HG03439 (cell line): ENCODE data around the gene PNMT.
"Not testable (repeated sequence)": the region's sequence is repeated elsewhere in the genome, so short reads cannot be mapped to it uniquely, and the experiment has no call there.

Experiments used
- ATAC-seq: cut with Tn5 transposase; IDR thresholded peaks from one replicate; pipeline ENCODE4 v1.9.1; 2021; ENCODE audit warnings: mild to moderate bottlenecking, moderate library complexity; ENCODE audit not compliant: unreplicated experiment

PNMT gene

DNA sequence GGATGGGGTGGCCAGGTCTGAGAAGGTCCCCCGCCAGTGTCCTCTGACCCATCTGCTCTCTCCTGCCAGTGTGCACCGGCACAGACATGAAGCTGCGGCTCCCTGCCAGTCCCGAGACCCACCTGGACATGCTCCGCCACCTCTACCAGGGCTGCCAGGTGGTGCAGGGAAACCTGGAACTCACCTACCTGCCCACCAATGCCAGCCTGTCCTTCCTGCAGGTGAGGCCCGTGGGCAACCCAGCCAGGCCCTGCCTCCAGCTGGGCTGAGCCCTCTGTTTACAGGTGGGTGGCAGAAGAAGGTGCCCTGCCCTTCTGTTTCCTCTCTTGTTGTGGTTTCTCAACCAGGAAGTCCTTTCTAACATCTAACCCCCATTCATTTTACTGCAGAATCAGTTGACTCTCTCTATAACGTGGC, 38.7 kb downstream of the PNMT start:
- ATAC-seq = no peak

DNA sequence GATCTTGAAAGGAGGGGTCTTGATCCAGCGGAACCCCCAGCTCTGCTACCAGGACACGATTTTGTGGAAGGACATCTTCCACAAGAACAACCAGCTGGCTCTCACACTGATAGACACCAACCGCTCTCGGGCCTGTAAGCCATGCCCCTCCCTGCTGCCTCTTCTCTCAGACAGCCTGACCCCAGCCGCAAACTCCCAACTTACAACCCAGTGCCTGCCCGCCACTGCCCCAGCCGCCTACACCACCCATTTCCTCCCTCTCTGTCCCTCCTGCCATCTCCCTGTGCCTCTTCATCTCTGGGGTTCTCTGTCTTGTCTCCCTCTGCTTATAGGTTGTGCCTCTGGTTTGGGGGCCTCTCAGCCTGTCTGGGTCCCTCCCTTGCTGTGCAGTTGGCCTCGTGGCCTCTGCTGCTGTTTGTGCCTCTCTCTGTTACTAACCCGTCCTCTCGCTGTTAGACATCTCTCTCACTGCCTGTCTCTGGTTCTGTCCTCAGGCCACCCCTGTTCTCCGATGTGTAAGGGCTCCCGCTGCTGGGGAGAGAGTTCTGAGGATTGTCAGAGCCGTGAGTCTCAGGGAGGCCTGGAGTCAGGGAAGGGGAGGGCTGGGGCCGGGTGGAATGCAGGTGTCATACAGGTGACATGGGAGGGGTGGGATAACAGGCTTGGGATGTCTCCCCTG, 41.2 kb downstream of the PNMT start:
- ATAC-seq = no peak

DNA sequence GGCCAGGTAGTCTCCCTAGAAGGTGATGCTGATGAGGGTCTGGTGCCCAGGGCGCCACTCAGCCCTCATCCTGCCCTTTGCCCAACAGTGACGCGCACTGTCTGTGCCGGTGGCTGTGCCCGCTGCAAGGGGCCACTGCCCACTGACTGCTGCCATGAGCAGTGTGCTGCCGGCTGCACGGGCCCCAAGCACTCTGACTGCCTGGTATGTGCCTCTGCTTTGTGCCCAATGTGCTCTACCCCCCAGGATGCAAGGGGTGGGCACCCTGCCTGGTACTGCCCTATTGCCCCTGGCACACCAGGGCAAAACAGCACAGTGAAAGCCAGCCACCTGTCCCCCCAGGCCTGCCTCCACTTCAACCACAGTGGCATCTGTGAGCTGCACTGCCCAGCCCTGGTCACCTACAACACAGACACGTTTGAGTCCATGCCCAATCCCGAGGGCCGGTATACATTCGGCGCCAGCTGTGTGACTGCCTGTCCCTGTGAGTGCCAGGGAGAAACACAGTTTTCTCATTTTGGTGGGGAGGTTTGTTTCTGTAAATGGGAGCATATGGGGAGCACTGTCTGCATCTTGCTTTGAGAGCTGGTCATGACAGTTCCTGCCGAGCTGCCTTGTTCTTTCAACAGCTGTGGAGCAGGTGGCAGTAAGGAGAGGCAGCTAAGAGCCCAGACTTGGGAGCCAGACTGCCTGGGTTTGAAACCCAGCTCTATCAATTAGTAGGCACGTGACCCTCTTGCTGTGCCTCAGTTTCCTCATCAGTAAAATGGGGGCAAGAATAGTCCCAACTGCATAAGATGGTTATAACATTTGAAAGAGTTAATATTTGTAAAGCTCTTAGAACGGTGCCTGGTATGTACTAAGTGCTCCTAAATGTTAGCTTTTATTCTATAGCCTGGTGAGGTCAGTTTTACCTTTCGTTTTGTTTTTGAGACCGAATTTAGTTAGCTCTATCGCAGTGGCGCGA, 42.0 kb downstream of the PNMT start:
- ATAC-seq = no peak

DNA sequence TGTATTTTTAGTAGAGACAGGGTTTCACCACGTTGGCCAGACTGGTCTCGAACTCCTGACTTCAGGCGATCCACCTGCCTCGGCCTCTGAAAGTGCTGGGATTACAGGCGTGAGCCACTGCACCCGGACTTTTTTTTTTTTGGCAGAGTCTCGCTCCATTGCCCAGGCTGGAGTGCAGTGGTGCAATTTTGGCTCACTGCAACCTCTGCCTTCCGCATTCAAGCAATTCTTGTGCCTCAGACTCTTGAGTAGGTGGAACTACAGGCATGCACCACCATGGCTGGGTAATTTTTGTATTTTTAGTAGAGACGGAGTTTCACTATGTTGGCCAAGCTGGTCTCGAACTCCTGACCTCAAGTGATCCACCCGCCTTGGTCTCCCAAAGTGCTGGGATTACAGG, 42.8 kb downstream of the PNMT start:
- not testable (repeated sequence) for ATAC-seq

DNA sequence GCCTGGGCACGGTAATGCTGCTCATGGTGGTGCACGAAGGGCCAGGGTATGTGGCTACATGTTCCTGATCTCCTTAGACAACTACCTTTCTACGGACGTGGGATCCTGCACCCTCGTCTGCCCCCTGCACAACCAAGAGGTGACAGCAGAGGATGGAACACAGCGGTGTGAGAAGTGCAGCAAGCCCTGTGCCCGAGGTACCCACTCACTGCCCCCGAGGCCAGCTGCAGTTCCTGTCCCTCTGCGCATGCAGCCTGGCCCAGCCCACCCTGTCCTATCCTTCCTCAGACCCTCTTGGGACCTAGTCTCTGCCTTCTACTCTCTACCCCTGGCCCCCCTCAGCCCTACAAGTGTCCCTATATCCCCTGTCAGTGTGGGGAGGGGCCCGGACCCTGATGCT, 43.6 kb downstream of the PNMT start:
- ATAC-seq = no peak

- no peak for ATAC-seq
Measured at GRCh38 chr17:39714234-39714633, 46.0 kb downstream of the PNMT start.

GRCh38 chr17:39715375-39716072, 47.3 kb downstream of the PNMT start:
- ATAC-seq = no peak

DNA sequence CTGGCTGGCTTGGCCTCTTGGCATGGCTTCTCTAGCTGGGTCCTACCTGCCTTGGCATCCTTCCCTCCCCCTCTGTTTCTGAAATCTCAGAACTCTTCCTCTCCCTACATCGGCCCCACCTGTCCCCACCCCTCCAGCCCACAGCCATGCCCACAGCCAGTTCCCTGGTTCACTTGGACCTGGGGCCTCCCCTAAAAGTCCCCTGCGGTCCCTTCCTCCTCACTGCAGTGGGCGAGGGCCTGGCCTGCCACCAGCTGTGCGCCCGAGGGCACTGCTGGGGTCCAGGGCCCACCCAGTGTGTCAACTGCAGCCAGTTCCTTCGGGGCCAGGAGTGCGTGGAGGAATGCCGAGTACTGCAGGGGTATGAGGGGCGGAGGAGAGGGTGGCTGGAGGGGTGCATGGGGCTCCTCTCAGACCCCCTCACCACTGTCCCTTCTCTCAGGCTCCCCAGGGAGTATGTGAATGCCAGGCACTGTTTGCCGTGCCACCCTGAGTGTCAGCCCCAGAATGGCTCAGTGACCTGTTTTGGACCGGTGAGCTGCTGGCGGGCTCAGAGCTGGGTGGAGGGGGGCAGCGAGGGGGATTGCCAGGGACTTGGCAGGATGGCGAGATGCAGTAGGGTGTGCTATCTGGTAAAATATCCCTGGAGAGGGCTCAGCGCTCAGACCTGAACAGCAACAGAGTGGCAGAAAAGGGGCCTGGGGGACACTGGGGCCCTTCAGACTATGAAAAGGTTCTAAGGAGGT, 48.0 kb downstream of the PNMT start:
- ATAC-seq = no peak

DNA sequence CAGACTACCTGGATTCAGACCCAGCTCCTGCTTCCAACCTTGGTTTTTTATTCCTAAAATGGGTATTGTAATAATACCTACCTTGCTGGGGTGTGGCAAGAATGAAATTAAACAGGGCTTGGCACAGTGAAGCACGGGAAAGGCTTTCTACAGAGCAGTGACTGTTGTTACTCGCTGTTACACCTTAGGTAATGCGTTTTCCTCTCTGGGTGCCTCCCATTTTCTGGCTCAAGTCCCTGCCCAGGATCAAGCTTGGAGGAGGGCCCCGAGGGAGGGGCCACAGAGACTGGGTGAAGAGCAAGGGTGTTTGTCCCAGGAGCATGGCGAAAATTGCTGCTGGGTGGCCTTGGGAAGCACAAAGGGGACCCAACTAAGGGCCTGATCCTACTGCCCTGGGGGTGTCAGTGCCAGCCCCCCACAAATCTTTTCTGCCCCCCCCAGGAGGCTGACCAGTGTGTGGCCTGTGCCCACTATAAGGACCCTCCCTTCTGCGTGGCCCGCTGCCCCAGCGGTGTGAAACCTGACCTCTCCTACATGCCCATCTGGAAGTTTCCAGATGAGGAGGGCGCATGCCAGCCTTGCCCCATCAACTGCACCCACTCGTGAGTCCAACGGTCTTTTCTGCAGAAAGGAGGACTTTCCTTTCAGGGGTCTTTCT, 48.8 kb downstream of the PNMT start:
- ATAC-seq = no peak

GRCh38 chr17:39717660-39718059, 49.4 kb downstream of the PNMT start:
- no peak for ATAC-seq

DNA sequence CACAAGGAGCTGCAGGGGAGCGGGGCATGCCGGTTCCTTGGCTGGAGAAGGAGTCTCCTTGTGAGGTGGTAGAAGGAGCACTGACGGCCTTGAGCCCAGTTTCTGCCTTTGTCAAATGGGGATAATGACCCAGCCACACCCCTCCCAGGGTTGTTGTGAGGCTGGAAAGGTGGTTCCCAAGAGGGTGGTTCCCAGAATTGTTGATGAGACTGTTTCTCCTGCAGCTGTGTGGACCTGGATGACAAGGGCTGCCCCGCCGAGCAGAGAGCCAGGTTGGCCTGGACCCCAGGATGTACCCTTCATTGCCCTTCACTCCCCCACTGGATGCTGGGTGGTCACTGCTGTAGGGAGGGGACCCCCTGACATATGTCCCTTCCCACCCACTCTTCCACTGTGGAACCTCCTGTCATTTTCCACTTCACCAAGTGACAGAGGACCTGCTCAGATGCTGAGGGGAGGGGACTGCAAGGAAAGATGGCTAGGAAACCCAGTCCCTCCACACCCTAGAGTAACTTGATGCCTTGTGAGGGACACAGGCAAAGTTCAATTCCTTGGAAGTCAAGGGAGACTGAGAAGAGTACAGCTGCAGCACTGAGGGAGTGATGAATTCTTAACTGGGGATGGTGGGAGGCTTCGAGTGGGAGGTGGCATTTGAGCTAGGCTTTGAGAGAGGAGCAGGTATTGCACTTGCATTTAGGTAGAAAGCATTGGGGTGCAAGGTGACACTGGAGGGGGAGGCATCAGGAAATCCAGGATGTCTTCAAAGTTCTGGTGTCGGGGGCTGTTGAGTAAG, 51.5 kb downstream of the PNMT start:
- ATAC-seq = no peak
